ENCODE measurements around the gene GGCT. TPM values are rescaled to one million over a fixed set of nuclear protein-coding genes. Genes with fewer than 3 reads are reported as not detected.

Gene GGCT
- polyA plus RNA-seq, 3 donors, result 7.6 to 18.1 (median 10.7) TPM

GRCh38 chr7:30472081-30472783 is 32.4 kb downstream of the GGCT start:
- Histone ChIP-seq H3K9ac (ENCODE audit: insufficient read depth, low read length, poor library complexity, severe bottlenecking) (no peak overlapping the region), H3K27me3 (ENCODE audit: control insufficient read depth in 2 of 2, insufficient read depth in 2 of 2, low read length in 2 of 2) (no peaks in the 10 kb centered on the region), H3K4me2 (replicated peaks; ENCODE audit: extremely low read depth, low read length, poor library complexity, severe bottlenecking) (no peak overlapping the region), H3K79me2 (ENCODE audit: insufficient read depth, low read length) (peaks cover 99% of the 10 kb centered on the region), H3K9me3 (replicated peaks in 1 of 2; ENCODE audit: control insufficient read depth in 1 of 2, insufficient read depth in 1 of 2, low read length in 2 of 2) (no peaks in the 10 kb centered on the region), H2AFZ (ENCODE audit: insufficient read depth, low read depth, low read length, poor library complexity, severe bottlenecking) (no peak overlapping the region), H3K36me3 (replicated peaks in 1 of 2; ENCODE audit: control insufficient read depth in 1 of 2, insufficient read depth in 2 of 2, low read length in 2 of 2) (peaks cover 0 to 25% of the 10 kb centered on the region in 2 donors), H3K4me1 (ENCODE audit: control insufficient read depth in 1 of 2, insufficient read depth in 2 of 2, low read length in 2 of 2) (peaks cover 44 to 48% of the 10 kb centered on the region in 2 donors), H3K27ac (ENCODE audit: low read depth in 1 of 2, low read length in 2 of 2) (no peak overlapping the region), H4K20me1 (ENCODE audit: insufficient read depth, low read length) (peaks cover 20% of the 10 kb centered on the region), H3K4me3 (replicated peaks in 1 of 3; ENCODE audit: low read depth in 2 of 3, low read length in 3 of 3) (no peak overlapping the region)
- DNase-seq, result no peak
- no peak overlapping the region for H3K4me3 Mint-ChIP-seq
- peaks cover 78% of the 10 kb centered on the region for H3K4me1 Mint-ChIP-seq
- no peak for TF ChIP-seq CTCF (IDR thresholded peaks at IDR 0.05)
- no peaks in the 10 kb centered on the region for H3K27me3 Mint-ChIP-seq (ENCODE audit: low read depth in 3 of 3)
- peaks cover 24 to 29% of the 10 kb centered on the region in 2 donors for H3K36me3 Mint-ChIP-seq
- H3K9me3 Mint-ChIP-seq, result peaks cover 0 to 3% (median 0%) of the 10 kb centered on the region in 7 donors
- WGBS (ENCODE audit: insufficient coverage), result 100% methylated on average over 1 of the region's 4 CpGs
- peak overlapping the region in 2 of 7 donors; percentile 63 to 64 for H3K27ac Mint-ChIP-seq
- intact Hi-C loops (cut with micrococcal nuclease), result no loop called here

DNA sequence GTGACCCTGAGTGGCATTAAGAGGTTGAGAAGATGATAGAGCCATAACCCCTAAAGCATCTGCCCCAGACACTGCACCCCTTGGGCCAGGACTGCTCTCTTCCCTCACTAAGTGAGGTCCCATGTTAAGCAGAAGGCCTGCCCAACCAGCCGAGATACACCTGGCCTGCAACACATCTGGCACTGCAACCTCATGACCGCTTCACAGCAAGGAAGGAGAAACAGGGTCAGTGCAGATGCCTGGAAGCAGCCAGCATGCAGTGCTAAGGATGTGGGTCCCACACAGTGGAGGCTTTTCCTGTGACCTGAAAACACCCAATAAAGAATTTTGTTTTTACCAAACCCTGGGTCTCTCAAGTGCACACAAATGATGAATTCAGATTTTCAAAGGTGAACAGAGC is 33.4 kb downstream of the GGCT start:
- Histone ChIP-seq H2AFZ (ENCODE audit: insufficient read depth, low read depth, low read length, poor library complexity, severe bottlenecking) (no peak overlapping the region), H3K4me2 (replicated peaks; ENCODE audit: extremely low read depth, low read length, poor library complexity, severe bottlenecking) (no peak overlapping the region), H3K27ac (ENCODE audit: low read depth in 1 of 2, low read length in 2 of 2) (no peak overlapping the region), H4K20me1 (ENCODE audit: insufficient read depth, low read length) (peaks cover 15% of the 10 kb centered on the region), H3K9ac (ENCODE audit: insufficient read depth, low read length, poor library complexity, severe bottlenecking) (no peak overlapping the region), H3K4me1 (ENCODE audit: control insufficient read depth in 1 of 2, insufficient read depth in 2 of 2, low read length in 2 of 2) (peaks cover 39 to 44% of the 10 kb centered on the region in 2 donors), H3K4me3 (replicated peaks in 1 of 3; ENCODE audit: low read depth in 2 of 3, low read length in 3 of 3) (no peak overlapping the region), H3K79me2 (ENCODE audit: insufficient read depth, low read length) (peaks cover 99% of the 10 kb centered on the region), H3K36me3 (replicated peaks in 1 of 2; ENCODE audit: control insufficient read depth in 1 of 2, insufficient read depth in 2 of 2, low read length in 2 of 2) (peaks cover 0 to 25% of the 10 kb centered on the region in 2 donors), H3K27me3 (ENCODE audit: control insufficient read depth in 2 of 2, insufficient read depth in 2 of 2, low read length in 2 of 2) (no peaks in the 10 kb centered on the region), H3K9me3 (replicated peaks in 1 of 2; ENCODE audit: control insufficient read depth in 1 of 2, insufficient read depth in 1 of 2, low read length in 2 of 2) (no peaks in the 10 kb centered on the region)
- Mint-ChIP-seq H3K27me3 (ENCODE audit: low read depth in 3 of 3) (no peaks in the 10 kb centered on the region), H3K9me3 (peaks cover 0 to 3% (median 0%) of the 10 kb centered on the region in 7 donors), H3K27ac (peak overlapping the region in 2 of 7 donors; percentile 5 to 53), H3K4me1 (peaks cover 77% of the 10 kb centered on the region), H3K4me3 (no peak overlapping the region), H3K36me3 (peaks cover 24 to 29% of the 10 kb centered on the region in 2 donors)
- WGBS (ENCODE audit: insufficient coverage), result 60% methylated on average over 1 of the region's 2 CpGs
- TF ChIP-seq CTCF (IDR thresholded peaks at IDR 0.05), result no peak
- DNase-seq, result no peak
- intact Hi-C loops (cut with micrococcal nuclease), result no loop called here

Data from CD14-positive monocyte (primary cell).